GM19467 (cell line): ENCODE data around the gene BPHL.
"Not testable (repeated sequence)": the region's sequence is repeated elsewhere in the genome, so short reads cannot be mapped to it uniquely, and the experiment has no call there.

Experiments used
- ATAC-seq: cut with Tn5 transposase; IDR thresholded peaks from one replicate; pipeline ENCODE4 v1.9.1; 2021; ENCODE audit warnings: mild to moderate bottlenecking, moderate library complexity; ENCODE audit not compliant: unreplicated experiment

The BPHL gene

DNA sequence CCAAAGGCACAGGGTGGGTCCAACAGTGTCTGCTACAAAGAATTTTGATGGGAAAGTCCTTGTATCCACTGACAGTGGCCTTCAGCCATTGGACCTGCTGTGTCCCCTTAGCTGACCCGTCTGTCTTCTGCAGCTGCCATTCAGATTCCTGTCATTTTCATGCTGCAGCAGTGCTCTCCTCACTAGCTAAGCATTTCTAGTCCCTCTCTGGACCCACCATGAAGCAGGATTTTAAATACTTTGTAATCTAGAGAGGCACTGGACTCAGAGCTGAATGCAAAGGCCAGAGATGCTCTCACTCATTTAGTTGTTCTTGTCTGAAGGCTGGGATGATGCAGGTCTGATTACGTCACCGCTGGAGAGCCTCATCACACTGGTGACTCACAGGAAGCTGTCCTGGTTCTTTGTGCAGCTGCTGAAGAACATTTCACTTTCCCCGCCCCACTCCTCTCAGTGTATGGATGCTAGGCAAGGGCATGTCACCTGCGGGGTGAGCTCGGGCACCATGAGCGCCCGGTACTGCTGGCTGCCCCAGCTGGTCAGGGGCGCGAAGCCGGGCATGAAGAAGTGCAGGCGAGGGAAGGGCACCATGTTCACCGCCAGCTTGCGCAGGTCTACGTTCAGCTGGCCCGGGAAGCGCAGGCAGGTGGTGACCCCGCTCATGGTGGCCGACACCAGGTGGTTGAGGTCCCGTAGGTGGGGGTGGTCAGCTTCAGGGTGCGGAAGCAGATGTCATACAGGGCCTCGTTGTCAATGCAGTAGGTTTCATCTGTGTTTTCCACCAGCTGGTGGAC is 58.2 kb downstream of the BPHL start:
- no peak for ATAC-seq

DNA sequence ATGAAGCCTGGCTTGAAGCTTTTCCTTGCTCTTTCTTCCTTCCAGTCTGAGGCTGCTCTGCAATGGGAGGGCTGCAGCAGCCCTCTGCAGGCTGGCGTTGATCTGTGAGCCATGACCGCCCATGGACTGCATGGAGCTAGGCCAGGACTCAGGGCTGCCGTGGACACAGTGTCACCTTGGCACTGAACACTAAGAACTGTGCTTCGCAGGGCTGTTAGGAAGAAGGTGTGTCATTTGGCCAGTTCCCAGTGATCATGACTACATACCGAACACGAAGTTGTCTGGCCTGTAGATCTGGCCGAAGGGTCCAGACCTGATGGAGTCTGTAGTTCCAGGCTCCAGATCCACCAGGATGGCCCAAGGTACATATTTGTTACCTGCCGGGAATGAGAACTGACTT is 60.2 kb downstream of the BPHL start:
- ATAC-seq, result not testable (repeated sequence)

DNA sequence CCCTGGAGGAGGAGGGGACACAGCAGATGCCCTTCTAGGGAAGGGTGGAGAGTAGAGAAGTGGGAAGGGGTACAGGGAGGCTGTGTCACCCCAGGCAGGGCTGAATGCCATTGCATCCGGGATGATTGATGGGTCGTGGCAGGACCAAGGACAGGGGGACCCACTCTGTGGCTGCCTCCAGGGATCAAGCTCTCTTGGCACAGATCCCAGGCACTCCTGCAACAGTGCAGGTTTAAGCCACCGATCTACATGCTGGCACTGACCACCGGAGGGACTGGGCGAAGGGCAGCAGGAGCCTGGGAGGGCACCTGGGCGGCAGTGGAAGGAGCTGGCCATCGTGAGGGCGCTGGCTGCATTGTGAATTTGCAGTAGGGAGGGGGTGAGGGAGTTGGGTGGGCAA is 61.4 kb downstream of the BPHL start:
- not testable (repeated sequence) for ATAC-seq

DNA sequence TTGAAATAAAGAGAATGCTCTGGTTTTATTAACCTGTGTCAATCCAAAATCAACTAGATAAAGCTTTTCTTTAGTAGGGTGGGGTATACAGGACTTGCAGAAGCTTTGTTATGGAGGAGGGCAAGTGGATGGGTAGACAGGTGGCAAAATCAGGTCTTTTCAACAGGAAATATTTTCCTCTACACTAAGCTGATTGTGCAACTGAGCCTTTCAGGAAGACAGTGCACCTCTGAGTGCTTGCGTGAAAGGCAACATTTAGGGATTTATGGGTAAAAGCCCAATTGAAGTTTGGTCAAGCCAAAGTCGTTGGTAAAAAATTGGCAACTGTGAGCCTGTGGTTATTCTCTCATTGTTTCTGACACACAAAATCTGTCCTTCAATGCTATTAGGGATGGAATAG is 62.6 kb downstream of the BPHL start:
- ATAC-seq, result no peak

DNA sequence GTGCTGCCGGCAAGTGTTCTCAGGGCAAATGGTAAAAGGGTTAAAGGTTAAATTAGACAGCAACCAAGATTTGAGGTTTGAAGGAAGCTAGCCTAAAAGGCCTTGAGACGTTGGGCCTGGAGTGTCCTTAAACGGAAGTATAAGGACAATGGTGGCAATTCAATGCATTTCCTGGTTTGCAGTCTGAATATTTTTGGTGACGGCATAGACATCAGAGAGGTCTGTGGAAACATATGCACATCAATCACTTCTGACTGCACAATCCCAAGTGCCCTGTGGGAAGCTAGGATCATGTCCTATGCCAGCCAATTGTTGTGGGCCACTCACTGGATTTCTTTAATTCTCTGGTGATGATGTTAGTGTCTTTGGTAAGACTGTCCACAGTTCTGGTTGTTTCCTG is 64.6 kb downstream of the BPHL start:
- no peak for ATAC-seq

DNA sequence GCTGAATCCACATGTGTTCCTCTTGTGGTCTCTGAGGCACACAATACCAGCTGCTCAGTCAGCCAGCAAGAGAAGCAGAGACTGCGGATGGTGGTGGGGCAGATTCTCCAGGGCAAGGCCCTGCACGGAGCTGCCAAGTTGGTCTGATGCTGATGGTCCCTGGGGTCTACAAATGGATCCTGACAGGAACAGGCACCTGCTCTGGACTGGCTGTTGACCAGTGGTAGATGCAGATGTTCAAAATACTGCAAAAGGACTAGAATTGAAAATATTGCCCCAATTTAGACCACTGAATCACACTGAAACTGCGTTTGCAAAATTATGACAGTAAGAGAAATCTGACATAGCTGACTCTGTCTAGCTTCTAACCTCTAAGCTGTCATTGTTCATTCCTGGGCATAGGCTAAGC is 68.5 kb downstream of the BPHL start:
- ATAC-seq, result no peak

DNA sequence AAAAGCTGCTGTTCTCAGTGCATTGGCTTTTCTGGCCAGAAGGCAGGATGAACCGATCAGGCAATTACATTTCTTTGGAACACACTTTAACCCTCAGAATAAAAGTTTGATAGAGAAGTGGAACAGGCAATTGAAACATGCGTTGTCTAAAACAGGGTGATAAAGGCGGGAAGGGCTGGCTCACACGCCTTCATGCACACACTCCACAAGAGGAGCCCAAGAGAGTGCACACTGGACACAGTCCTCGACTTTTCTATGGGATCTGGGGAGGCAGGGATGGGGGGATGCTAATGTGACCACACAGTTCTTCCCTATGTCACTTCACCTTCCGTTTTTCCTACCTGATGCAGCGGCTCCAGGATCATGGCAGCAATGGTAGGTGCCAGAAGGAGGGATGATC is 69.8 kb downstream of the BPHL start:
- ATAC-seq, result no peak

DNA sequence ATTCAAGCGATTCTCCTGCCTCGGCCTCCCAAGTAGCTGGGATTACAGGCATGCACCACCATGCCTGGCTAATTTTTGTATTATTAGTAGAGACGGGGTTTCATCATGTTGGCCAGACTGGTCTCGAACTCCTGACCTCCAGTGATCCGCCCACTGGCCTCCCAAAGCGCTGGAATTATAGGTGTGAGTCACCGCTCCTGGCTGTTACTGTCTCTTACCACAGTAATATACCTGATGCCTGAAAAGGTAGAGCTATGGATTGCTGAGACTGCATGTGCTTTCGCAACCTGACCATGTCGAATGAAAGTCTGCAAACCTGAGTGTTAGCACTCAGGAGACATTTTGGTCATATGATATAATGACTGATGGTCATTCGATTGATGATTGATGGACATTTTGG is 70.7 kb downstream of the BPHL start:
- not testable (repeated sequence) for ATAC-seq

- no peak for ATAC-seq
These were observed 71.5 kb downstream of the BPHL start for GRCh38 chr6:3190056-3190455.

GRCh38 chr6:3190779-3191178 is 72.3 kb downstream of the BPHL start:
- ATAC-seq, result no peak

DNA sequence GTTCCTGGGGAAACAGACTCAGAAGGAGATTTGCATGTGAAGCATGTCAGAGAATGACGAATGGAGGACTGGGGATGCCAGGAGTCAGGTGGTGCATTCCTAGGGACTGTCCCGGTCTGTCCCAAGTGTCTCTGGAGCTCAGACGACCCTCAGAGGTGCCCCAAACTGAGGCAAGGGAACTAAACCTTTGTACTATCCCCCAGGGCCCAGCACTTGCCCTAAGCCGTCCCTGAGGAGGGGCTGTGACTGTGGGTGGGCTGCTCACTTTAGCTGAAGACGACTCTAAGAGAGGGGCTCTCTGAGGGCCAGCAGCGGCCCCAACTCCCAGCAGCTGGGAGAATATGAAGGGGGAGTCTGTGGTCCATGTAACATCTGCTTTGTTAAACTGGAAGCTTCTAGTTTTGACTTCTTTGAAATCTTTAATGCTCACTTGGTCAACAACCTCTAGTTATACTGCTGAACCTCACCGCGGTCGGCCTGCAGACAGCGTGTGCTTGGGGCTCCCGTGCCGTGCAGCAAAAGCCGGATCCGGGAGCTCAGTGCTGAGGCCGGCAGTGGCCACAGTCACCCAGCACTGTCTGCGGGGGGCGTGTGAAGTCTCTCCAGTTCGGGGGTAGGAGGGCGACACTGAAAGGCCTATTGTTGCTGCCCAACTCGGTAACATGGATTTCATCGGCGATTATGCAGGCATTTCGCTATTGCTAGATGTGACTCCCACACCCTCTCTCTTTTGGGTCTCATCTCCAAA is 74.8 kb downstream of the BPHL start:
- ATAC-seq, result no peak

DNA sequence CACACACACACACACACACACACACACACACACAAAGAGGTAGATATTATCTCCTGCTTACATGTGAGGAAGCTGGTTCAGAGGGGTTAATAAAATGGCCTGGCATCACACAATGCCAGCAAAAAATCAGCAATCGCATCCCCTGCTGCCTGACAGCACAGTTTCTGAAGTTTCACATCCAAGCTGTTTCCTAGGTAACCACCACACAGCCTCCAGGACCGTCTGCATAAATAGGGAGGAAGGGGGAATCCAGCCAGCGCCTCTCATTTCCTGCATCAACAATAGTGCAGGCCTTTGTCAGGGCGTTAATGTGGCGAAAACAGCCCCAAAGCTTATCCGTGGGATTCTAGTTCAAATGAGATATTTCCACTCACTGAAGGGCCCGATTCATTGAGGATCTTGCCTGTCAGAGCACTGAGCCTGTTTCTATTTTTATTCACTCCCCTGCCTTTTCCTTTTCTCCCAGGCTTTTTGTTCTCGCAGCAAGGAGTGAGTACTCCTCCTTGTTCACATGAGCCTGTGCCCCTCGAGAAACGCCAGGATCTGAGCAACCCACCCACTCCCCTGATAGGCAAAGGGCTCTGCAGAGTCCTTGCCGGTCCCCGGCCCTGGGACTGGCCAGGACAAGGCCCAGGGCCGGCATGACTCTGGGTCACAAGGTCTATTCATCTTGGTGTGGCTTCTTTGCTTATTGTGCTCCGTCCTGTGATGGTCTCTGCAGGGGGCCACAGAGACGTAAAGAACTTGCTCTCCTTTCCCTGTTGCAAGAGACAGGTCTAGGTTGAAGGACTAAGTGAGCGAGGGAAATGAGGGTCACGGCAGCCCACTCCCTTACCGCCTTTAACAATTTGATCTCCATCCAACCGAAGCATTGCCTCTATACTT is 76.3 kb downstream of the BPHL start:
- ATAC-seq, result no peak

GRCh38 chr6:3195420-3195694 is 76.8 kb downstream of the BPHL start:
- no peak for ATAC-seq

- ATAC-seq, result no peak
These were observed 77.4 kb downstream of the BPHL start for GRCh38 chr6:3195695-3196497.

DNA sequence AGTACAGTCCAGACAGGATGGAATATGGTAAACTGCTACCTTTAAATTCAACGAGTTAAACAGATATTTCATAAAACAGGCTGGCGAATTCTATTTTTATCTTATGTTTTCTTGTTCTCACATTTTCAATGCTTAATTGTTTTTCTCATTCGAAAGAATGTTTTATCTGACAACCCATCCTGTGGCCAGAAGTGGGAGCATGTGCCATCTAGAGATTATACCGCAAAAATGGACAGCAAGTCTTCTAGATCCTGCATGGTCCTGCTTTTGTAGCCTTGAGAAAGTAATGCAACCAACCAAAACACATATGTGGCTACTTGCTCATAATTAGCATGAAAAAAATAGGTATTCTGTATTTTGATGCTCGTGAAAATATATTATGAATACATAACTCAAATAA is 78.3 kb downstream of the BPHL start:
- no peak for ATAC-seq

DNA sequence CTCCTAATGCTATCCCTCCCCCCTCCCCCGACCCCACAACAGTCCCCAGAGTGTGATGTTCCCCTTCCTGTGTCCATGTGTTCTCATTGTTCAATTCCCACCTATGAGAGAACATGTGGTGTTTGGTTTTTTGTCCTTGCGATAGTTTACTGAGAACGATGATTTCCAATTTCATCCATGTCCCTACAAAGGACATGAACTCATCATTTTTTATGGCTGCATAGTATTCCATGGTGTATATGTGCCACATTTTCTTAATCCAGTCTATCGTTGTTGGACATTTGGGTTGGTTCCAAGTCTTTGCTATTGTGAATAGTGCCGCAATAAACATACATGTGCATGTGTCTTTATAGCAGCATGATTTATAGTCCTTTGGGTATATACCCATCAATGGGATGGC is 79.2 kb downstream of the BPHL start:
- ATAC-seq, result not testable (repeated sequence)

- ATAC-seq, result no peak
These were observed 80.9 kb downstream of the BPHL start for GRCh38 chr6:3199382-3199781.

DNA sequence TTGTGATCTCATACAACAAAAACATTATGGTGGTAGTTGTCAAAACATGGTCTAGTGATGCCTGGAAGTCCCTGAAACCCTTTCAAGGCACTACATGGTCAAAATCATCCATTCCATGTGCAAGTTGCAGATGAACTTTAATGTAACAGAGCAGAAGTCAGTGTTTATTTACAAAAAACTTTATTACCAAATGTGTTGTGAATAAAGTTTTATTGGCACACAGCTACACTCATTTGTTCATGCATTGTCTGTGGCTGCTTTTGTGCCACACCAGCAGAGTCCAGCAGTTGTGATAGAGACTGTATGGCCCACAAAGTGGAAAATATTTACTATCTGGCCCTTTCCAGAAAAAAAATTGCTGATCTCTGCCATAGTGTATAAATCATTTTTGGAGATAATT is 82.2 kb downstream of the BPHL start:
- ATAC-seq, result no peak

DNA sequence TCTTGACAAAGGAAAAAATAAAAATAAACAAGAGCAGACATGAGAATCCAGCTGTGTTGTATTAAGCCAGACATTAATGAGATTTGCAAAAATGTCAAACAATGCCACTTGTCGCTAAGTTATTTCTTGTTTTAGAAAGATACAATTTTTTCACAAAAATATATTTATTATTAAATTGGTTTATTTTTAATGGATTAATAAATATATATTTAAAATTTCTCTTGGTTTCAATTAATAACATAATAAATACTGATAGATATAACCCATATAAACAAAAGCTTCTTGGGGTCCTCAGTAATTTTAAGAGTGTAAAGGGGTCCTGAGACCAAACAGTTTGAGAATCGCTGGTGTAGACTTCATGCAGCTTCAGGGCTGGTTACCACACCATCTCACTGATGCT is 82.9 kb downstream of the BPHL start:
- no peak for ATAC-seq
